ENCODE data around the gene IL17F. TPM values are rescaled to one million over a fixed set of nuclear protein-coding genes. Genes with fewer than 3 reads are reported as not detected.

IL17F gene
- total and polyA plus RNA-seq, 2 experiments from 2014 or later, result not detected

Other genes starting within 250 kb of the IL17F start
- 0.04 and 0.07 TPM in 2 replicates for gene PKHD1, start 156.9 kb downstream of the IL17F start, total RNA-seq (2014; rRNA removed; shearing (Covaris generic))
- 0.02 and 0.03 TPM in 2 replicates for gene PKHD1, start 156.9 kb downstream of the IL17F start, polyA plus RNA-seq (2016; fragmentation: Nextera tagmentation; extraction: Ambion mirVana)
- gene IL17A, start 58.1 kb downstream of the IL17F start, total RNA-seq (2014; rRNA removed; shearing (Covaris generic)), result not detected in 2 replicates
- not detected in 2 replicates for gene IL17A, start 58.1 kb downstream of the IL17F start, polyA plus RNA-seq (2016; fragmentation: Nextera tagmentation; extraction: Ambion mirVana)
- gene MCM3, start 40.2 kb upstream of the IL17F start, total RNA-seq (2014; rRNA removed; shearing (Covaris generic)), result 328 and 369 TPM in 2 replicates
- gene MCM3, start 40.2 kb upstream of the IL17F start, polyA plus RNA-seq (2016; fragmentation: Nextera tagmentation; extraction: Ambion mirVana), result 147 and 157 TPM in 2 replicates
- gene PAQR8, start 117.7 kb upstream of the IL17F start, total RNA-seq (2014; rRNA removed; shearing (Covaris generic)), result 10.8 and 11.2 TPM in 2 replicates
- gene PAQR8, start 117.7 kb upstream of the IL17F start, polyA plus RNA-seq (2016; fragmentation: Nextera tagmentation; extraction: Ambion mirVana), result 3.6 and 3.7 TPM in 2 replicates
- gene EFHC1, start 175.8 kb upstream of the IL17F start, total RNA-seq (2014; rRNA removed; shearing (Covaris generic)), result 23.8 and 24.3 TPM in 2 replicates
- gene EFHC1, start 175.8 kb upstream of the IL17F start, polyA plus RNA-seq (2016; fragmentation: Nextera tagmentation; extraction: Ambion mirVana), result 22.0 and 28.0 TPM in 2 replicates

Measured in GM23338 (cell line).